Measurements from ENCODE around the gene AXL.
"Not testable (repeated sequence)": the region's sequence is repeated elsewhere in the genome, so short reads cannot be mapped to it uniquely, and the experiment has no call there.

Gene AXL

GRCh38 chr19:41218615-41219507, at the start of gene AXL:
TSS of gene AXL (plus strand) at chr19:41219223. CDS start at chr19:41219393, 170 bp downstream.
- no peak for DNase-seq (ENCODE audit: low read depth)
- no peak within 1 kb of the TSS for H3K4me3 ChIP-seq (ENCODE audit: low read depth, low read length)

GRCh38 chr19:41172297-41173164, 46.5 kb upstream of the AXL start:
- DNase-seq (ENCODE audit: low read depth) = no peak
- TF ChIP-seq, protein P1, sequence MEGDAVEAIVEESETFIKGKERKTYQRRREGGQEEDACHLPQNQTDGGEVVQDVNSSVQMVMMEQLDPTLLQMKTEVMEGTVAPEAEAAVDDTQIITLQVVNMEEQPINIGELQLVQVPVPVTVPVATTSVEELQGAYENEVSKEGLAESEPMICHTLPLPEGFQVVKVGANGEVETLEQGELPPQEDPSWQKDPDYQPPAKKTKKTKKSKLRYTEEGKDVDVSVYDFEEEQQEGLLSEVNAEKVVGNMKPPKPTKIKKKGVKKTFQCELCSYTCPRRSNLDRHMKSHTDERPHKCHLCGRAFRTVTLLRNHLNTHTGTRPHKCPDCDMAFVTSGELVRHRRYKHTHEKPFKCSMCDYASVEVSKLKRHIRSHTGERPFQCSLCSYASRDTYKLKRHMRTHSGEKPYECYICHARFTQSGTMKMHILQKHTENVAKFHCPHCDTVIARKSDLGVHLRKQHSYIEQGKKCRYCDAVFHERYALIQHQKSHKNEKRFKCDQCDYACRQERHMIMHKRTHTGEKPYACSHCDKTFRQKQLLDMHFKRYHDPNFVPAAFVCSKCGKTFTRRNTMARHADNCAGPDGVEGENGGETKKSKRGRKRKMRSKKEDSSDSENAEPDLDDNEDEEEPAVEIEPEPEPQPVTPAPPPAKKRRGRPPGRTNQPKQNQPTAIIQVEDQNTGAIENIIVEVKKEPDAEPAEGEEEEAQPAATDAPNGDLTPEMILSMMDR (IDR thresholded peaks at IDR 0.05; ENCODE audit: low read depth, low read length, missing control alignments) = no peak
- H3K4me3 ChIP-seq (ENCODE audit: low read depth, low read length) = no peak overlapping the region

More at GRCh38 chr19:41218615-41219507, at the start of gene AXL:
- TF ChIP-seq, protein P1 (IDR thresholded peaks at IDR 0.05; ENCODE audit: low read depth, low read length, missing control alignments) = no peak

DNA sequence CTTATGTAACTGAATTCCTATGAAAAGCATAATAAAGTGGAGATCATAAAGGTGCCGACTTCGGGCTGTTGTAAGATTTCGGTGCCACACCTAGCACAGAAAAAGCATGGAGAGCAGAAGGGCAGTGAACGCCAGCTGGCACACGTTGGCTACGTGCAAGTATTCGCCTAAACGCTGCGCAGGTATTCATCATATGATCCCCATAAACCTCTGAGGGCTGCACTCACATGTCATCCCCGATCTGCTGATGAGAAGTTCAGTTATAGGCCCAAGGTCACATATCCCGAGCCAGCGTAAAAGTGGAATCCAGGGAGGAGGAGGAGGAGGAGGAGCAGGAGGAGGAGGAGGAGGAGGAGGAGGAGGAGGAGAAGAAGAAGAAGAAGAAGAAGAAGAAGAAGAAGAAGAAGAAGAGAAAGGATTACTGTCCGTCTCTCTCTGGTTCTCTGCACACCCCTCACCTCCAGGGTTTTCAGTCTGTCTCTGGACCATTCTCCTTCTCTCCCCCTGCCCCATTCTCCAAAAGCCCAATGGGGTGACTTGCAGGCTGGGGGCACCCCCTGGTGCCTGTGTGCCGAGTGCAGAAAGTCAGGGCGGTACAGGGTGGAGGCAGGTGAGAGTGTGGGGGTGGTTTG, 44.6 kb upstream of the AXL start:
- no peak for DNase-seq (ENCODE audit: low read depth)
- no peak overlapping the region for H3K4me3 ChIP-seq (ENCODE audit: low read depth, low read length)
- TF ChIP-seq, protein P1 (IDR thresholded peaks at IDR 0.05; ENCODE audit: low read depth, low read length, missing control alignments) = no peak

DNA sequence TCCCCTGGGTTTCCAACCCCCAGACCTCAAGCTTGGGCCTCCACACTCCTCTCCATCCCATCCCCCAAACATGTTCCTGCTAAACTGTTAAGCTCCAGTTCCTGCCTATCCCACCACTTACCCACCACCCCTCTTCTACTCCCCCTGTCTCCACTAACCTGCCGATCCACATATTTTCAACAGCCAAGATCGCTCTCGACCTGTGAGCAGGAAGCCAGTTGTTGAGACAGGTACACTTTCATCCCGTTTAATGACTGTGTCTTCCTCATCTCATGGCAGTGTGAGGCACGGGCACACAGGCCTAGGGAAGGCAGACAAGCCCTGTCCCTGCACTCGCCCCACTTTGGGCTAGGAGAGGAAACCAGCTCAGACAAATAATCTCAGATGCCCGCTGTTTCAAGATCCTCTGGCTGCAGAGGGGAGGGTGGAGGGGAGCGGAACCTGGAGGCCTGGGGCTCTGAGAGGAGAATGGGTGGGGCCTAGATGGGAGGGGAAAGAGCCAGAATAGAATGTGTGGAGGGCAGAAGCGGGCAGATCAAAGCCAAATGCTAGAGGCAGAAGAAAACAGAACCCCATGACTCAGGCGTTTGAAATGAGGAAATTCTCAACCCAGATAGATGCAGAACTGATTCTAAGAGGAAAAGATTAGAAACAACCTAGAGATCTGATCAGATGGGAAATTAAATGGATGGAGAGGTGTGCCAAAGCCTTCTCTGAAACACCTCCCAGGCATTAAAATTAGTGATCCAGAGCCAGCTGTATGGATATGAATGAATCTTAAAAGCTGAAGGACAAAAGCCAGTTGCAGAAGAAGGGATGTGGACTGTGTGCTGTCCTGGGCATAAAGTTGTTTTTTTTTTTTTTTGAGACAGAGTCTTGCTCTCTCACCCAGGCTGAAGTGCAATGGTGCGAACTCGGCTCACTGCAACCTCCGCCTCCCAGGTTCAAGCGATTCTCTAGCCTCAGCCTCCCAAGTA, 42.9 kb upstream of the AXL start:
- DNase-seq (ENCODE audit: low read depth) = no peak
- H3K4me3 ChIP-seq (ENCODE audit: low read depth, low read length) = no peak overlapping the region
- TF ChIP-seq, protein P1 (IDR thresholded peaks at IDR 0.05; ENCODE audit: low read depth, low read length, missing control alignments) = no peak

- not testable (repeated sequence) for DNase-seq (ENCODE audit: low read depth)
Measured at GRCh38 chr19:41180173-41180572, 38.9 kb upstream of the AXL start.

DNA sequence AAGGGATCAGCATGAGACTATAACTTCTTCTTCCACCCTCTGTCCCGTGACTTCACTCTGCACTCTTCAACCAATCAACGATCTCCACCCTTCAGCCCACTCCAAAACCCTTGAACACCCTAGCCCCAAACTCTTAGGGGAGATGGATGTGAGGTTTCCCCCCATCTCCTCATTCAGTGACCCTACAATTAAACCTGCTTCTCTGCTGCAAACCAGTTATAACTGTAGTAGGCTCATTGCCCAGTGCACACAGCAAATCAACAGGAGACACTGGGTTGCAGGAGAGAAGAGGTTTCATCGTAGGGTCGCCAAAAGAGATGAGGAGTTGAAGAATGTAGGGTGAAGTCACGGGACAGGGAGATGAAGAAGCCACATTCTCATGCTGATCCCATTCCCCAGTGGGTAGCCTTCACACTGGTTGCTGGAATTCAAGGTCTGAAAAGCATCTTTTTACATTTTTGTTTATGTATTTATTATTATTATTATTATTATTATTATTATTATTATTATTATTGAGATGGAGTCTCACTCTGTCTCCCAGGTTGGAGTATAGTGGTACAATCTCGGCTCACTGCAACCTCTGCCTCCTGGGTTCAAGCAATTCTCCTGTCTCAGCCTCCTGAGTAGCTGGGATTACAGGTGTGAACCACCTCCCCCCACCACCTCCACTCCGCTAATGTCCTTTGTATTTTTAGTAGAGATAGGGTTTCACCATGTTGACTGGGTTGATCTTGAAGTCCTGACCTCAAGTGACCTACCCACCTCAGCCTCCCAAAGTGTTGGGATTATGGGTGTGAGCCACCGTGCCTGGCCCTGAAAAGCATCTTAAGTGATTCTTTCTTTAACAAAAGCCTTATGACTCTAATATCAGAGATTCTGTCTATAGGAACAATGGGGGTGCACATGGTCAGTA, 31.8 kb upstream of the AXL start:
- DNase-seq (ENCODE audit: low read depth) = no peak
- no peak overlapping the region for H3K4me3 ChIP-seq (ENCODE audit: low read depth, low read length)
- TF ChIP-seq, protein P1 (IDR thresholded peaks at IDR 0.05; ENCODE audit: low read depth, low read length, missing control alignments) = no peak

More at GRCh38 chr19:41180173-41180572, 38.9 kb upstream of the AXL start:
- not testable (repeated sequence) for H3K4me3 ChIP-seq (ENCODE audit: low read depth, low read length)

All from GM12864 (cell line).